ENCODE data around the gene SLC10A6. TPM values are rescaled to one million over a fixed set of nuclear protein-coding genes. Genes with fewer than 3 reads are reported as not detected.

SLC10A6 gene
- total RNA-seq, 1 donor from 2014 or later: not detected

DNA sequence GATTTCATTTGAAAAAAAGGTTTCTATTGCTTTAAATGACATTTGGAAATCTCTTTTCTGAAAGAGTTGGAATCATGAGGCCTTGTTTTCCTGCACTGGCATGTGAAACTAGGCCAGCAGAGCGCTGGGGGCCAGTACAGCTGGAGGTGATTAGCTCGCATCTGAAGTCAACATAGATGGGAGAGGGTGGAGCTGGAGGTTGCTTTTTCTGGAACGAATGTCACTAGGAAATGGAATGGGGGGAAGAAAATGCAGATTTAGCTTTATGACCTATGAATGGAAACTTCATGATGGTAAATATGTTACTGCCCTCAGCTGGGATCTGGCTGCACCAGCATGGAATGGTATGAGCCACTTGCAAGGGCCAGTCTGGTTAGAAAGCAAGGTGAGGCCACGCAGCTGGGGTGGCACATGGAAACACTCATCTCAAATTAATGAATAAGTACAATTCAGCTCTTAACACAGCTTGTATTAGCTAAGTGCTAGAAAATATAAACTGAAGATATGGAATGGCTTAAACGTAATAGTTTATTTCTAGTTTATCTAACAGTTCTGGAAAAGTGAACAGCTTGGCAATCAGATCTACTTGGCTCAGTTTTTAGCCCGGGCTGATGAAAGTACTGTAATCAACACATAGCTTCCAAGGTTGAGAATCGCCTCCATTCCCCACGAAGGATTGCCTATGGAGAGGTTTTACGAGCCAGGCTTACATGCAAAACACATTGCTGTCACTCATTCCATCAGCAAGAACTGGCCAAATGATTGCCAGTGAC, 32.5 kb downstream of the SLC10A6 start:
- peaks cover 9% of the 10 kb centered on the region for H3K4me1 Mint-ChIP-seq
- H3K36me3 ChIP-seq: peaks cover 30% of the 10 kb centered on the region
- TF ChIP-seq CTCF (IDR thresholded peaks at IDR 0.05) (no peak), EZH2 (IDR thresholded peaks at IDR 0.05) (no peak), EZH2phosphoT487 (IDR thresholded peaks at IDR 0.05) (no peak)
- H4K20me1 ChIP-seq (ENCODE audit: low read depth): no peaks in the 10 kb centered on the region
- H3K79me2 ChIP-seq (ENCODE audit: low read depth): no peaks in the 10 kb centered on the region
- H3F3A ChIP-seq (ENCODE audit: low read depth): peaks cover 30% of the 10 kb centered on the region
- no peak overlapping the region for H3K27ac Mint-ChIP-seq
- peaks cover 4% of the 10 kb centered on the region for H3K9me3 Mint-ChIP-seq
- no peak overlapping the region for H3K4me3 ChIP-seq
- no peak overlapping the region for H2AFZ ChIP-seq (replicated peaks)
- H3K4me2 ChIP-seq: no peak overlapping the region
- no peak overlapping the region for H3K9ac ChIP-seq
- H3K4me3 Mint-ChIP-seq: no peak overlapping the region
- peaks cover 55% of the 10 kb centered on the region for H3K36me3 Mint-ChIP-seq
- no peaks in the 10 kb centered on the region for H3K9me3 ChIP-seq (ENCODE audit: low read depth)
- H3K27ac ChIP-seq: peak overlapping the region; percentile 25
- H3K27me3 ChIP-seq: no peaks in the 10 kb centered on the region
- H3K27me3 Mint-ChIP-seq (ENCODE audit: insufficient read depth, low read depth): peaks cover 3% of the 10 kb centered on the region
- no peak for DNase-seq (ENCODE audit: low spot score)
- H3K4me1 ChIP-seq: no peaks in the 10 kb centered on the region

DNA sequence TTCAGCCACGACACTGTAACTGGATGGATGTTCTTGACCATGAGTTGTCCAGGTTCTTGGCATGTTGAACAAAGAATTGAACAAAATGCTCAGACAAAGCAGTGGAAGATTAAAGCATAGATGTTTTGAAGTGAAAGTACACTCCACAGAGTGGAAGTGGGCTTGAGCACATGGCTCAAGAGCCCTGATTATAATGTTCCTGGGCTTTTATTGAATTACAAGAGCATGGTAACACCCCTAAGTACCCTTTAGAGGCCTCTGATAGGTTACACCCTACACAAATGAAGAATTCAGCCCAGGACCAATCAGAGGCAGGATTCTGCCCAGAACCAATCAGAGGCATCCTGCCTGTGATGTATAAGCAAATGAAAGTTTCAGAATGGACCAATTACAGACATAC, 33.5 kb downstream of the SLC10A6 start:
- H3K4me3 Mint-ChIP-seq: no peak overlapping the region
- no peaks in the 10 kb centered on the region for H3K4me1 ChIP-seq
- no peak overlapping the region for H3K27ac Mint-ChIP-seq
- peaks cover 40% of the 10 kb centered on the region for H3K36me3 ChIP-seq
- H3K9me3 ChIP-seq (ENCODE audit: low read depth): no peaks in the 10 kb centered on the region
- H3K79me2 ChIP-seq (ENCODE audit: low read depth): no peaks in the 10 kb centered on the region
- DNase-seq (ENCODE audit: low spot score): no peak
- peaks cover 40% of the 10 kb centered on the region for H3F3A ChIP-seq (ENCODE audit: low read depth)
- H3K27ac ChIP-seq: no peak overlapping the region
- H3K4me1 Mint-ChIP-seq: peaks cover 20% of the 10 kb centered on the region
- no peak overlapping the region for H2AFZ ChIP-seq (replicated peaks)
- H3K27me3 ChIP-seq: no peaks in the 10 kb centered on the region
- peaks cover 62% of the 10 kb centered on the region for H3K36me3 Mint-ChIP-seq
- H4K20me1 ChIP-seq (ENCODE audit: low read depth): no peaks in the 10 kb centered on the region
- no peak overlapping the region for H3K9ac ChIP-seq
- peaks cover 3% of the 10 kb centered on the region for H3K27me3 Mint-ChIP-seq (ENCODE audit: insufficient read depth, low read depth)
- no peak overlapping the region for H3K4me3 ChIP-seq
- H3K4me2 ChIP-seq: no peak overlapping the region
- TF ChIP-seq EZH2 (IDR thresholded peaks at IDR 0.05) (no peak), CTCF (IDR thresholded peaks at IDR 0.05) (no peak), EZH2phosphoT487 (IDR thresholded peaks at IDR 0.05) (no peak)
- H3K9me3 Mint-ChIP-seq: peaks cover 4% of the 10 kb centered on the region

DNA sequence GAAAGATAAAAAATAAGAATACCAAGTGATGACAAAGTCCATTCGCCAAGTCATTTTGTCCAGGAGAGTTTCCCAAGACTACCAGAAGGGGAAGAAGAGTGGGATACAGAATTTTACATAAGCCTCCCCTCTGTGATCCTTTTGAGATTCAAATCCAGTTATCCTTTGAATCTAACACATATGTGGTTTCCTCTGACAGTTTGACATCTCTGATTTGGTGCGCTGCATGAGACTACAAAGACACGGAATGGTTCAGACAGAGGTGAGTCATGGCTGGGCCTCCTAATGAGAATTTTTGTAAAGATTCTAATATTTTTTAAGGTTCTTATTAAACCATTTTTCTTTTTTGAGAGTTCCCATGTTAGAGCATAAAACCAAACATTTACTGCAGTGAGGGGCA, 38.3 kb downstream of the SLC10A6 start:
- H3K4me1 ChIP-seq: no peaks in the 10 kb centered on the region
- Mint-ChIP-seq H3K36me3 (peaks cover 67% of the 10 kb centered on the region), H3K27me3 (ENCODE audit: insufficient read depth, low read depth) (no peaks in the 10 kb centered on the region), H3K4me3 (no peak overlapping the region), H3K9me3 (peaks cover 4% of the 10 kb centered on the region), H3K27ac (peak overlapping the region; percentile 83), H3K4me1 (peaks cover 18% of the 10 kb centered on the region)
- TF ChIP-seq EZH2phosphoT487 (IDR thresholded peaks at IDR 0.05) (no peak), CTCF (IDR thresholded peaks at IDR 0.05) (no peak), EZH2 (IDR thresholded peaks at IDR 0.05) (no peak)
- H3K27me3 ChIP-seq: no peaks in the 10 kb centered on the region
- no peak overlapping the region for H3K9ac ChIP-seq
- no peak for DNase-seq (ENCODE audit: low spot score)
- peaks cover 83% of the 10 kb centered on the region for H3K36me3 ChIP-seq
- H3K27ac ChIP-seq: no peak overlapping the region
- no peak overlapping the region for H3K4me2 ChIP-seq
- H3K4me3 ChIP-seq: no peak overlapping the region
- no peaks in the 10 kb centered on the region for H3K79me2 ChIP-seq (ENCODE audit: low read depth)
- no peak overlapping the region for H2AFZ ChIP-seq (replicated peaks)
- H3F3A ChIP-seq (ENCODE audit: low read depth): peaks cover 33% of the 10 kb centered on the region
- no peaks in the 10 kb centered on the region for H3K9me3 ChIP-seq (ENCODE audit: low read depth)
- no peaks in the 10 kb centered on the region for H4K20me1 ChIP-seq (ENCODE audit: low read depth)

Data from neural progenitor cell (in vitro differentiated cells).